Right atrium auricular region (tissue), 2 donors: ENCODE data around the gene NSF. TPM values are rescaled to one million over a fixed set of nuclear protein-coding genes. Genes with fewer than 3 reads are reported as not detected.
"Not testable (repeated sequence)": the region's sequence is repeated elsewhere in the genome, so short reads cannot be mapped to it uniquely, and the experiment has no call there.

ENCODE experiments used
- DNase-seq: peaks from one replicate; pipeline ENCODE4 v3.0.0-alpha.2; 2019; ENCODE audit warnings: low spot score
- H3K27ac ChIP-seq, 2 donors: fragments of 200-600 bp; sonication (generic); 1 replicate in 1 of 2; 2 replicates in 1 of 2; pipeline ENCODE4 v1.5.1; 2016 to 2019
- H3K27me3 ChIP-seq, 2 donors: fragments of 200-600 bp; sonication (generic); one replicate each; pipeline versions ENCODE4 v1.5.1 to v1.6.0; 2017 to 2019
- H3K36me3 ChIP-seq: fragments of 200-600 bp; sonication (generic); one replicate; pipeline ENCODE4 v1.5.1; 2016
- H3K4me1 ChIP-seq, 2 donors: fragments of 200-600 bp; sonication (generic); one replicate each; pipeline versions ENCODE4 v1.5.1 to v1.6.0; 2017 to 2019
- H3K4me3 ChIP-seq, 2 donors: fragments of 200-600 bp; sonication (generic); 1 replicate in 1 of 2; 2 replicates in 1 of 2; pipeline ENCODE4 v1.5.1; 2017 to 2019; ENCODE audit warnings: mild to moderate bottlenecking in 1 of 2, moderate library complexity in 1 of 2
- H3K9me3 ChIP-seq, 2 donors: fragments of 200-600 bp; sonication (generic); one replicate each; pipeline ENCODE4 v1.5.1; 2019
- total RNA-seq, 2 donors: library from RNA; depleted of rRNA; stranded (reverse); fragments of >200 nt; gene quantifications; one replicate each; pipeline ENCODE4 v1.1.0, GENCODE V29; 2016
- TF ChIP-seq, protein P1 (sequence below), 2 donors: fragments of 200-600 bp; sonication (generic); IDR thresholded peaks; one replicate each; pipeline ENCODE4 v1.5.1; 2019; ENCODE audit warnings: antibody characterized with exemption in 2 of 2

NSF gene
- total RNA-seq, 2 donors from 2014 or later = 13.1 to 17.8 TPM

GRCh38 chr17:46611304-46611703, 20.8 kb downstream of the NSF start:
- not testable (repeated sequence) for H3K9me3 ChIP-seq, H3K27me3 ChIP-seq, H3K4me1 ChIP-seq, H3K27ac ChIP-seq, H3K36me3 ChIP-seq, H3K4me3 ChIP-seq, DNase-seq

- not testable (repeated sequence) for H3K27me3 ChIP-seq, H3K4me1 ChIP-seq, H3K4me3 ChIP-seq, H3K9me3 ChIP-seq, H3K36me3 ChIP-seq, H3K27ac ChIP-seq, DNase-seq
Measured at GRCh38 chr17:46613876-46614275, 23.4 kb downstream of the NSF start.

DNA sequence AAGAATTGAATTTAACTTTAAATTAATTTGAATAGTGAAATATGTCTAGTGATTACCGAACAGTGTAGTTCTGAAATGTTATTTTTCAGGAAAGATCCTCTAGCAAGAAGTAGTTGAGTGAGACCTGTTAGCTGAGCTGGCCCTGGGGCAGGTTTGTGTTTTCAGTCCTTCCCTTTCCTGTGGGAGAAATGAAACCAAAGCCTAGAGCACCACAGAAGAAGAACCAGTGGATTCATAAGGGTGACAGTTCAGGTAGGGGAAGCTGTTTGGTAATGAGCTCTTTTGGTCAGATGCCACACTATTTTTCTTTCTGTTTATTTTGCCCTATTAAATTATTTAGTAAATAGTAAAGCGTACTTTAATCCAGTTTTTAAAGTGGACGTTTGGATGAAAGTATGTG, 26.7 kb downstream of the NSF start:
- not testable (repeated sequence) for H3K4me1 ChIP-seq, H3K27ac ChIP-seq, DNase-seq, H3K27me3 ChIP-seq, H3K9me3 ChIP-seq, H3K36me3 ChIP-seq, H3K4me3 ChIP-seq

- H3K4me1 ChIP-seq, H3K36me3 ChIP-seq, DNase-seq, H3K27ac ChIP-seq, H3K9me3 ChIP-seq, H3K4me3 ChIP-seq, H3K27me3 ChIP-seq: not testable (repeated sequence)
Measured at GRCh38 chr17:46618975-46619374, 28.5 kb downstream of the NSF start.

GRCh38 chr17:46623790-46624189, 33.3 kb downstream of the NSF start:
- H3K9me3 ChIP-seq, H3K4me3 ChIP-seq, H3K4me1 ChIP-seq, H3K36me3 ChIP-seq, DNase-seq, H3K27ac ChIP-seq, H3K27me3 ChIP-seq: not testable (repeated sequence)

DNA sequence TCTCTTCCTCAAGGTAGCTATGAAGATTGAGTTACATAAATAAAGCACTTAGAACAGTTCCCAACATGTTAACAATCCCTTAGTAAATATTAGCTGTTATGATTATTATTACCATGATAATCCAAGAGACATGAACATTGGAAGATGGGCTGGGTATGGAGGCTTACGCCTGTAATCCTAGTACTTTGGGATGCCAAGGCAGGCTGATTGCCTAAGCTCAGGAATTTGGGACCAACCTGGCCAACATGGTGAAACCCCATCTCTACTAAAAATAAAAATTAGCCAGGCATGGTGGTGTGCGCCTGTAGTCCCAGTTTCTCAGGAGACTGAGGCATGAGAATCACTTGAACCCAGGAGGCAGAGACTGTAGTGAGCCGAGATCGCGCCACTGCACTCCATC, 34.3 kb downstream of the NSF start:
- not testable (repeated sequence) for H3K36me3 ChIP-seq, H3K4me1 ChIP-seq, H3K27ac ChIP-seq, H3K9me3 ChIP-seq, DNase-seq, H3K4me3 ChIP-seq, H3K27me3 ChIP-seq

DNA sequence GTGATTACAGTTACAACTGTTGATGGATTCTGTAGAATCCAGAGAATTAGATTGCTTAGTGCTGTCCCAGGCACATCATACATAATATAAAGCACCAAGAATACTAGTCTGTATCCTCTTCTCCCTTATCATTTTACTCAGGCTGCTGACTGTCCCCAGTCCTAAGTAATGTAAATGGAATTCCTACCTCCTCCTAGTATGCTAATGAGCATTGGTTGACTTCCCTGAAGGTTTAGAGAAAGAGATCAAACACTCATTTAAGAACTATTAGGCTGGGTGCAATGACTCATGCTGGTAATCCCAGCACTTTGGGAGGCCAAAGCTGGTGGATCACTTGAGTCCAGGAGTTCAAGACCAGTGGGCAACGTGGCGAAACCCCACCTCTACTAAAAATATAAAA, 37.0 kb downstream of the NSF start:
- not testable (repeated sequence) for DNase-seq, H3K36me3 ChIP-seq, H3K9me3 ChIP-seq, H3K4me1 ChIP-seq, H3K27me3 ChIP-seq, H3K27ac ChIP-seq, H3K4me3 ChIP-seq

DNA sequence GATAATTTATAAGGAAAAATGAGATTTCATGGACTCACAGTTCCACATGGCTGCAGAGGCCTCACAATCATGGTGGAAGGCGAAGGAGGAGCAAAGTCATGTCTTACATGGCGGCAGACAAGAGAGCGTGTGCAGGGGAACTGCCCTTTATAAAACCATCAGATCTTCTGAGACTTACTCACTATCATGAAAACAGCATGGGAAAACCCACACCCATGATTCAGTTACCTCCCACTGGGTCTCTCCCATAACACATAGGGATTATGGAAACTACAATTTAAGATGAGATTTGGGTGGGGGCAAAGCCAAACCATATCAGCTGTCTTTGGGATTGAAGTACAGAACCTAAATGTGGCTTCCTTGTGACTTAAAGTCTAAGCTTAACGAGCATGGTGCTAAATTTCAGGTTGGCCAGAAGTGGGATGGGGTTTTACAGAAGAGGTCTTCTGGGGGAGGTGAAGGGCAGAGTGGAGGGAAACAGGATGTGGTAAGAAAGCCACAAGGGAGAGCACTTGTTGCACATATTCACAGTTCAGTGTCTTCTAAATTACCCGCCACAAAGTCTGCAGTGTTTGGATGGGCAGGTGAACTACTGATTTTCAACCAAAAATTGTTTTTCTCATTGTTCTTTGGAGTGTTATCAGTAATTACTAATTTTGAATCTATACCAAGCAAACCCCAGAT, 38.4 kb downstream of the NSF start:
- not testable (repeated sequence) for DNase-seq, H3K9me3 ChIP-seq, H3K27ac ChIP-seq, H3K4me1 ChIP-seq, H3K4me3 ChIP-seq, H3K27me3 ChIP-seq, H3K36me3 ChIP-seq

DNA sequence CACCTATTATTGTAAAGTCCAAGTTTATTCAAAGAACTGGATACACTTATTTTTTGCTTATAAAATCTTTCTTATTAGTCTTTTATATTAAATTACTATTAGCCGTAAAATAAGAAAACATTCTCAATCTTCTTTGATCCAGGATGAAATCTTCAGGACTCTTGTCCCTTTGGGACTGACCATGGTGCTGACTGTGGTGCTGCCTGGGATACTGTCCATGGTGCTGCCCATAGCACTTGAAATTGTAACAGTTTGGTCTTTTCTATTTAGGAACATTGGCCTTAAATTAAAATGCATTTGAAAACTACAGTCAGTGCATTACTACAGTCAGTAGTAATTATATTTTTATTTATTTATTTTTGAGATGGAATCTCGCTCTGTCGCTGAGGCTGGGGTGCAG, 41.7 kb downstream of the NSF start:
- DNase-seq, H3K4me1 ChIP-seq, H3K9me3 ChIP-seq, H3K27me3 ChIP-seq, H3K36me3 ChIP-seq, H3K27ac ChIP-seq, H3K4me3 ChIP-seq: not testable (repeated sequence)

DNA sequence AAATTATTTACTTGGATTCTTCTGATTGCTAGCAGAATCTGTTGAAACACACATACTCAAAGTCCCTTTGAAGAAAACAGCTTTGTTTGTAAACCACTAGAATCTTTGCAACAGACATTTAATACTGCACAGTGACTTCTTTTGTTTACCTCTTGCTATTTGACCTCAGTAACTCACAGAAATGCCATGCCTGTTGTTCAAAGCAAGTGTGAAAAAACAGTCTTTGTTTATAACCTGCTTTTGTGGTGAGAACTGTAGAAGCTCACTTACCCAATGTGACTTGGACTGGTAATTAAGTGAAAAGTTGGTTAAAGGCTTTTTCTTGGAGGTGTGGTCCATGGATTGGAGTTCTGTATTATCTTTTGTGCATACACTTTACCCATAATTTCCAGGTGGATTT, 44.4 kb downstream of the NSF start:
- not testable (repeated sequence) for H3K4me3 ChIP-seq, H3K27ac ChIP-seq, H3K9me3 ChIP-seq, H3K36me3 ChIP-seq, DNase-seq, H3K27me3 ChIP-seq, H3K4me1 ChIP-seq

GRCh38 chr17:46641861-46642656, 51.6 kb downstream of the NSF start:
- H3K27ac ChIP-seq, DNase-seq, H3K27me3 ChIP-seq, H3K4me1 ChIP-seq, H3K9me3 ChIP-seq, H3K4me3 ChIP-seq, H3K36me3 ChIP-seq: not testable (repeated sequence)
- TF ChIP-seq, protein P1, sequence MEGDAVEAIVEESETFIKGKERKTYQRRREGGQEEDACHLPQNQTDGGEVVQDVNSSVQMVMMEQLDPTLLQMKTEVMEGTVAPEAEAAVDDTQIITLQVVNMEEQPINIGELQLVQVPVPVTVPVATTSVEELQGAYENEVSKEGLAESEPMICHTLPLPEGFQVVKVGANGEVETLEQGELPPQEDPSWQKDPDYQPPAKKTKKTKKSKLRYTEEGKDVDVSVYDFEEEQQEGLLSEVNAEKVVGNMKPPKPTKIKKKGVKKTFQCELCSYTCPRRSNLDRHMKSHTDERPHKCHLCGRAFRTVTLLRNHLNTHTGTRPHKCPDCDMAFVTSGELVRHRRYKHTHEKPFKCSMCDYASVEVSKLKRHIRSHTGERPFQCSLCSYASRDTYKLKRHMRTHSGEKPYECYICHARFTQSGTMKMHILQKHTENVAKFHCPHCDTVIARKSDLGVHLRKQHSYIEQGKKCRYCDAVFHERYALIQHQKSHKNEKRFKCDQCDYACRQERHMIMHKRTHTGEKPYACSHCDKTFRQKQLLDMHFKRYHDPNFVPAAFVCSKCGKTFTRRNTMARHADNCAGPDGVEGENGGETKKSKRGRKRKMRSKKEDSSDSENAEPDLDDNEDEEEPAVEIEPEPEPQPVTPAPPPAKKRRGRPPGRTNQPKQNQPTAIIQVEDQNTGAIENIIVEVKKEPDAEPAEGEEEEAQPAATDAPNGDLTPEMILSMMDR (IDR thresholded peaks at IDR 0.05) = peak in 1 of 2 donors; percentile 33

DNA sequence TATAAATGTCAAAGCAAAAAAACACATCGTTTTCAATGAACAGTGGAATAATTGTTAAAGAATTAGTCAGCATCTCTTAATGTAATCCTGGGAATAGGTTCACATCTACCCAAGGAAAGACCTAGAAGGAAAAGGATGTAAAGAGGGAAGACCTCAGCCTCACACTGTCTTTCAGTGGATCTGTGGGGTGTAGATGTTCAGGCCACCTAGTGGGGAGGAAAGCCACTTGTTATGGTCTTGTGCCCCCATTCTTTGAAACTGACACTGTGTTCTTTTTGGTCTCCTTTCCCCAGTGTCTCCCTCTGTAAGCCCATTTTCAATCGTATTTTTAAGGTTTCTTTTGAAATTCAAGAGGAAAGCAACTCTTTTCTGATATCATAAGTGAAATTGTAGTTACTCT, 56.8 kb downstream of the NSF start:
- not testable (repeated sequence) for H3K27ac ChIP-seq, H3K36me3 ChIP-seq, H3K4me3 ChIP-seq, DNase-seq, H3K27me3 ChIP-seq, H3K4me1 ChIP-seq, H3K9me3 ChIP-seq

DNA sequence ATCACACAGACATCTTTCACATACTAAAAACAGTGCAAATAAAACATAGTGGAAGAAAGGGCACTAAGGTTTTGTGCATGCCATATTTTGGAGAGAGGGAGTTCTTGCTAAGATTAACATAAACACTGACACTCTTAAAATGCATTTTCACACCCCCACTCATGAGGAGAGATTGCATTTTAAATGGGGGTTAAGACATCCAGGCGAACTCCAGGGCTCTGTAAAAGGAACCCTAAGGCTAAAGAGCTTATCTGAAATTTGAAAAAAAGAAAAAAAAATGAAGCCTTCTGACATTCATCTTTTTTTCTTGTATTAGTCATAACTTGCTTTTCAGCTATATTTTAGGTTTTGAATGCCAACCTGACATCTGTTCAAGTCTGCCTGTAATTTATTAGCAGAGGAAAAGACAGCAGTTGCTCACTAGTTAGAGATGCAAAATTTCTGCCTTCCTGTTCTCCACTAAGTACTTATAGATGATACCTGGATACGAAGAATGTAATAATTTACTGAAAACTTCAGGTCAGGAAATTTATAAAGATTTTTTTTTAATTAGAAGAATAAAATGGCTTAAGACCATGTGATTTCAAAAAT, 57.3 kb downstream of the NSF start:
- DNase-seq, H3K4me1 ChIP-seq, H3K27ac ChIP-seq, H3K4me3 ChIP-seq, H3K36me3 ChIP-seq, H3K27me3 ChIP-seq, H3K9me3 ChIP-seq: not testable (repeated sequence)

DNA sequence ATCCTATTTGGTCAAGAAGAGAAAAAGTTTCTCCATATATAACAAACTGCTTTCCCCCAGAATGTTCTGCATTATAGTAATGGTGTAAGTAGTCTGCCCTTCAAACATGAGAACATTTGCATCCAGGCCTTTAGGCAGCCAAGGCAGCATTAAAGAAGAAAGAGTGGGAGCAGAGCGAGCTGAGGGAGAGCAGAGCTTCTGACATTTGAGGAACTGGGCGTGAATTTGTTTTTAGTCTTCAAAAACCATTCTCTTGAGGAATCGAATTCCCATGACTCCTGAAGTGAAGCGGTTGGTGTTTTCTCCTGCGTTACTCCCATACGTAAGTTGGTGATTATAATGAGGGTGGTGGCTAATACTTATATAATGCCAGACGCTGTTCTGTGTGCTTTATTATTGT, 58.8 kb downstream of the NSF start:
- H3K27me3 ChIP-seq, H3K27ac ChIP-seq, H3K9me3 ChIP-seq, H3K4me1 ChIP-seq, H3K36me3 ChIP-seq, H3K4me3 ChIP-seq, DNase-seq: not testable (repeated sequence)
